Mesangial cell (primary cell): ENCODE data around the gene CAND1. TPM values are rescaled to one million over a fixed set of nuclear protein-coding genes. Genes with fewer than 3 reads are reported as not detected.

Experiments used
- total RNA-seq: library from RNA; depleted of rRNA; stranded (reverse); fragments of >200 nt; gene quantifications from 2 replicates; pipeline ENCODE4 v1.2.3, GENCODE V29; 2015

Gene CAND1
- 54.8 and 59.3 TPM in 2 replicates for total RNA-seq

DNA sequence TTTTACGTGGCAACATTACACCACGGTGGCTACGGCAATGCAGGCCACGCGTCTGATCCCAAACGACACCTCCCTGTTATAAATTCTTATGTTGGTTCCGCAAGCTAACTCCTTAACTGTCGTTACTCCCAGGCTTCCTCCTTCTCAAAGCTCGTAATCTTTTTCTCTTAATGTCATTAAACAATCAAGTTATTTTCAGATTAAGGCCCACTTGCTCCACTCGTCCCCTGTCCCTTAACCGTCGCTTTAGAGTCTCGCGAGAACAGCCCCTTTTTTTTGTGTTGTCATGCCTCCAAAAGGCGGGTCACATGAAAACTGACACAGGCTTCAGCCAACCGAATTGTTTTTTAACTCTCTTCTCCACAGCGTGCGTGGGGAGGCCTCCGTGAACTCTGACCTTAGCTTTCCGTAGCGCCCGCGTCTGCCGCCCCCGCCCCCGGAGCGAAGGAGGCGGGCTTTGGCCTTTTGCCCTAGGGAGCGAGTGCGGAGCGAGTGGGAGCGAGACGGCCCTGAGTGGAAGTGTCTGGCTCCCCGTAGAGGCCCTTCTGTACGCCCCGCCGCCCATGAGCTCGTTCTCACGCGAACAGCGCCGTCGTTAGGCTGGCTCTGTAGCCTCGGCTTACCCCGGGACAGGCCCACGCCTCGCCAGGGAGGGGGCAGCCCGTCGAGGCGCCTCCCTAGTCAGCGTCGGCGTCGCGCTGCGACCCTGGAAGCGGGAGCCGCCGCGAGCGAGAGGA, at the start of gene CAND1:
Gene CAND1 (plus strand): TSS at position 463 of the 737 bp plus-strand sequence. CDS start 360 bp downstream, outside the sequence.

